ENCODE results near the gene DTX4.

DTX4 gene

DNA sequence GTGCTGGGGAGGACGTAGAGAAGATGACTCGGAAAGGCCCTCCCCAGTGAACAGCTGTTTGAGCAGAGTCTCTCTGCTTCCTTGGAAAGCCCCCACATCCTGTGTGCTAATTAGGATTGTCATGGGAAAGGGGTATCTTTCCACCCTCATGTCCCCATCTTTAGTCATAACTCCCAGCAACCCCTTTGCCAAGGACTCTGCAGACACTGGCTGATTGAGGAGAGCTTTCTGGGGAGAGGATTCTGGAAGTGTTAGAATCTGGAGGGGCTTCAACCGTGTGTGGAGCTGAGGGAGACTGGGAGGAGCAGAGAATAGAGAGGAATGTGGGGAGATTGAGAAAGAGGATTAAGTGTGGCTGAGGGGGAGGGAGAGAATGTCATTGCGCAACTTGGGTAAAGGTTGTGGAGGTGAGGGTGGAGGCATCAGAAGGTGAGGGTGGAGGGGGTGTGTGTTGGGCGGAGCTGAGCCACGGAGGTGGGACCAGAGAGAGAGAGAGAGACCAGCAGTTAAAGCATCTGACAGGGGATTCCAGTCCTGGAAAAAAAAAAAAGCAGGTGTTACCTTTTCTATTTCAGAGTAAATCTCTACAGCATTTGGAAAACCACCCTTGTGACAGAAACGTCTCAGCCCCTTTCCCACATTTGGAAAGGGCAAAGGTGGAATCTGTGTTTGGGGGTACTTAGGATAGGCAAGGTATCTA is 2.2 kb downstream of the DTX4 start:
- Histone ChIP-seq H3K36me3 (no peaks in the 10 kb centered on the region), H3K4me1 (peaks cover 0 to 19% (median 15%) of the 10 kb centered on the region in 4 donors), H3K9me3 (no peaks in the 10 kb centered on the region), H3K27me3 (no peaks in the 10 kb centered on the region), H3K27ac (no peak overlapping the region), H3K4me3 (no peak overlapping the region)
- no peak for DNase-seq
- intact Hi-C loops (cut with DNase I; ENCODE audit: low total_unique reads): loop anchor here (2.0 to 5.0 kb wide), 2 partner anchors 33 to 108 kb away; no protein-coding TSS in a partner anchor
- TF ChIP-seq, protein P1, sequence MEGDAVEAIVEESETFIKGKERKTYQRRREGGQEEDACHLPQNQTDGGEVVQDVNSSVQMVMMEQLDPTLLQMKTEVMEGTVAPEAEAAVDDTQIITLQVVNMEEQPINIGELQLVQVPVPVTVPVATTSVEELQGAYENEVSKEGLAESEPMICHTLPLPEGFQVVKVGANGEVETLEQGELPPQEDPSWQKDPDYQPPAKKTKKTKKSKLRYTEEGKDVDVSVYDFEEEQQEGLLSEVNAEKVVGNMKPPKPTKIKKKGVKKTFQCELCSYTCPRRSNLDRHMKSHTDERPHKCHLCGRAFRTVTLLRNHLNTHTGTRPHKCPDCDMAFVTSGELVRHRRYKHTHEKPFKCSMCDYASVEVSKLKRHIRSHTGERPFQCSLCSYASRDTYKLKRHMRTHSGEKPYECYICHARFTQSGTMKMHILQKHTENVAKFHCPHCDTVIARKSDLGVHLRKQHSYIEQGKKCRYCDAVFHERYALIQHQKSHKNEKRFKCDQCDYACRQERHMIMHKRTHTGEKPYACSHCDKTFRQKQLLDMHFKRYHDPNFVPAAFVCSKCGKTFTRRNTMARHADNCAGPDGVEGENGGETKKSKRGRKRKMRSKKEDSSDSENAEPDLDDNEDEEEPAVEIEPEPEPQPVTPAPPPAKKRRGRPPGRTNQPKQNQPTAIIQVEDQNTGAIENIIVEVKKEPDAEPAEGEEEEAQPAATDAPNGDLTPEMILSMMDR (IDR thresholded peaks at IDR 0.05): no peak

DNA sequence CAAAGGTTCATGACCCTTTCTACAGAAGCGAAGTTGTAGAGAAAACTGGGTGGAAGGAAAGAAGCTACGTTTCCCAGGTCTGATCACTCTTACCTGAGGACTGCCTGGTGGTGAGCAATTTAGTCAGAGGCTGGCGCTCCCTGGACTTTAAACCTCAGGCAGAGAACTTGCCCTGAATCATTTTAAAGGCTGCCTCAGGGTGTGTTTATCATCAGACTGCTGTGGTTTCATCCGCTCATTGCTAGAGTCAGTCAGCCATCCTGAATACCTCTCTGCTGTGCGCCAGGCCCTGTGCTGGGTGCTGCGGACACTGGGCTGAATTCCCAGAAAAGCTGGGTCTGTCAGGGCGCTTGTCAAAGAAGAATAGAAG is 2.7 kb downstream of the DTX4 start:
- H3K4me1 ChIP-seq: peaks cover 0 to 19% (median 15%) of the 10 kb centered on the region in 4 donors
- no peaks in the 10 kb centered on the region for H3K36me3 ChIP-seq
- H3K9me3 ChIP-seq: no peaks in the 10 kb centered on the region
- DNase-seq: no peak
- intact Hi-C loops (cut with DNase I; ENCODE audit: low total_unique reads): loop anchor here (5.0 kb wide), 1 partner anchor 108 kb away; no protein-coding TSS in a partner anchor
- H3K27me3 ChIP-seq: no peaks in the 10 kb centered on the region
- TF ChIP-seq, protein P1 (IDR thresholded peaks at IDR 0.05): no peak
- H3K4me3 ChIP-seq: no peak overlapping the region
- H3K27ac ChIP-seq: no peak overlapping the region

DNA sequence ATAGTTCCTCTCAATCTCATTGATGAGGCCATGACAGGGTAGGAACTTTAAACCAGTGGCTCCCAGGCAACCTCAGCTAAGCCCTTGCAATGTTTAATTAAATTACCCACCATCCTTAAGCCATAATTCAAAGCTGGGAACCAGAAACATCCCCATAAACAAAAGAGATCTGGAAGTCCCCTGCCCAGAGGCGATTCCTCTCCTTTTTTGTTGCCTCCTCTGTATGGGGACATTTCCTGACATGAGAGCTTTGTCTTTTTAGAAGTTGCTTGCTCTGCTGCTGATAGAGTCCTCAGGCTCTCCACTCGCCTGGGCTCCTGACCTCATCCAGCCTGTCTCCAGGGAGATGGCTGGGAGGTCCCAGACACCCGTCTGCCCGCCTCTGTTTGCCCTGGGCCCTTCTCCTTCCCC is 3.2 kb downstream of the DTX4 start:
- TF ChIP-seq, protein P1 (IDR thresholded peaks at IDR 0.05): no peak
- no peaks in the 10 kb centered on the region for H3K27me3 ChIP-seq
- H3K9me3 ChIP-seq: no peaks in the 10 kb centered on the region
- no peak for DNase-seq
- H3K4me1 ChIP-seq: peaks cover 0 to 19% (median 15%) of the 10 kb centered on the region in 4 donors
- H3K27ac ChIP-seq: no peak overlapping the region
- intact Hi-C loops (cut with DNase I; ENCODE audit: low total_unique reads): no loop called here
- H3K36me3 ChIP-seq: no peaks in the 10 kb centered on the region
- H3K4me3 ChIP-seq: no peak overlapping the region

DNA sequence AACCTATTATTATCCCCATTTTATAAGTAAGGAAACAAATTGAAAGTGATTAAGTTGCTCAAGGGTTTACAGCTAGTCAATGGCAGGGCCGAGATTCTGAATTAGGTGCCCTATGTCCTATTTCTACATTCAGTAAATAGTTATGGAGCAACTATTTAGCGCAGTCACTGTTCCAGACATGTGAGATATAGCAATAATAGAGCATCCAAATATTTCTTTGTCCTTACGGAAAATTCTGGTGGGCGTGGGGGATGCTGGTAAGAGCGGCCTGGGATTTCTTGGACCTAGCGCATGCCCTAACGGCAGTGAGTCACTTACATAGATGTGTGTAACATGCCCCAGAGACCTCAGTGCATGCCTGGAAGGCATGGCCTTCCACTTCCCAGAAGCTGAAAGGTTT is 4.4 kb downstream of the DTX4 start:
- no peak overlapping the region for H3K4me3 ChIP-seq
- H3K27me3 ChIP-seq: no peaks in the 10 kb centered on the region
- no peak for DNase-seq
- no peaks in the 10 kb centered on the region for H3K9me3 ChIP-seq
- H3K36me3 ChIP-seq: no peaks in the 10 kb centered on the region
- H3K4me1 ChIP-seq: peaks cover 0 to 19% (median 15%) of the 10 kb centered on the region in 4 donors
- intact Hi-C loops (cut with DNase I; ENCODE audit: low total_unique reads): no loop called here
- TF ChIP-seq, protein P1 (IDR thresholded peaks at IDR 0.05): no peak
- no peak overlapping the region for H3K27ac ChIP-seq

DNA sequence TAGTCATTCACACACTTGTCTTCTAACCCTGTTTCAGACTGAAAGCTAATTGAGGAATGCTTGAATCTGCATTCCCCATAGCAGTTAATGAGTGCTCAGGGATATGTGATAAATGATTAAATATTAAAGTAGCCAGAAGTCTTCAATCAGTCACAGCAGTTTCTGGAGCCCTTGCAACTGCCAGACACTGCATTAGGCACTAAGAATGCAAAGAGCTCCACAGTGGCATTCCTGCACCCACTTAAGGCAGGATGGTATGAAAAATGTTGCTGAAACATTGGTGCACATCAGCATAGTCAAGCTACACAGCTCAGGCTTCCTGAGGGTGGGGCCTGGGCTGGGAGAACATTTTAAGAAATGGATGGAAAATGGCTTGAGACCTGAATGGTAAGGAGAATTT is 6.5 kb downstream of the DTX4 start:
- H3K36me3 ChIP-seq: peaks cover 0 to 12% (median 0%) of the 10 kb centered on the region in 3 donors
- TF ChIP-seq, protein P1 (IDR thresholded peaks at IDR 0.05): no peak
- H3K4me3 ChIP-seq: no peak overlapping the region
- intact Hi-C loops (cut with DNase I; ENCODE audit: low total_unique reads): no loop called here
- no peaks in the 10 kb centered on the region for H3K27me3 ChIP-seq
- peaks cover 0 to 7% (median 5%) of the 10 kb centered on the region in 4 donors for H3K4me1 ChIP-seq
- no peaks in the 10 kb centered on the region for H3K9me3 ChIP-seq
- no peak overlapping the region for H3K27ac ChIP-seq
- no peak for DNase-seq

Measured in tibial artery (tissue), 4 donors.